BLaER1 treated with 17β-estradiol and CSF1 and Interleukin-3, amounts not matched to agents 10 nM and 100 nM (cell line): Measurements from ENCODE around the gene ZNF410.
"Not testable (repeated sequence)": the region's sequence is repeated elsewhere in the genome, so short reads cannot be mapped to it uniquely, and the experiment has no call there.

ENCODE experiments used
- H3K27ac ChIP-seq, 11 experiments: shearing (Covaris generic); formaldehyde crosslinking; 2 replicates each; pipeline ENCODE4 v1.8.1; 2022
- H3K27me3 ChIP-seq, 11 experiments: shearing (Covaris generic); formaldehyde crosslinking; 2 replicates each; pipeline ENCODE4 v1.8.1; 2022
- H3K36me3 ChIP-seq, 11 experiments: shearing (Covaris generic); formaldehyde crosslinking; 2 replicates each; pipeline ENCODE4 v1.8.1; 2022
- H3K4me1 ChIP-seq, 10 experiments: shearing (Covaris generic); formaldehyde crosslinking; 2 replicates each; pipeline ENCODE4 v1.8.1; 2022
- H3K4me2 ChIP-seq, 11 experiments: shearing (Covaris generic); formaldehyde crosslinking; 2 replicates each; pipeline ENCODE4 v1.8.1; 2022
- H3K4me3 ChIP-seq, 10 experiments: shearing (Covaris generic); formaldehyde crosslinking; 2 replicates each; pipeline ENCODE4 v1.8.1; 2022
- H3K9ac ChIP-seq, 11 experiments: shearing (Covaris generic); formaldehyde crosslinking; 2 replicates each; pipeline ENCODE4 v1.8.1; 2022
- H3K9me3 ChIP-seq, 11 experiments: shearing (Covaris generic); formaldehyde crosslinking; replicated peaks in 1 of 11; 2 replicates each; pipeline ENCODE4 v1.8.1; 2022
- H4K20me1 ChIP-seq, 11 experiments: shearing (Covaris generic); formaldehyde crosslinking; 2 replicates each; pipeline ENCODE4 v1.8.1; 2022
- Cebpa-rat ChIP-seq, 11 experiments: shearing (Covaris generic); IDR thresholded peaks; 2 replicates each; pipeline ENCODE4 v1.8.1; 2022

Gene ZNF410

GRCh38 chr14:73859145-73859544 lies 27.5 kb upstream of the ZNF410 start:
- TF ChIP-seq Cebpa-rat (IDR thresholded peaks at IDR 0.05) = no peak
- H3K27ac ChIP-seq = no peak overlapping the region

GRCh38 chr14:73861073-73861472 lies 25.6 kb upstream of the ZNF410 start:
- Histone ChIP-seq H3K4me1 (peaks cover 0 to 5% (median 0%) of the 10 kb centered on the region in 10 experiments; a peak in 2 of 20 replicates), H3K9ac (no peak overlapping the region), H3K27me3 (no peaks in the 10 kb centered on the region), H4K20me1 (no peaks in the 10 kb centered on the region), H3K4me3 (no peak overlapping the region), H3K4me2 (no peak overlapping the region), H3K36me3 (peaks cover 0 to 27% (median 3%) of the 10 kb centered on the region in 11 experiments; a peak in 7 of 22 replicates), H3K27ac (no peak overlapping the region), H3K9me3 (no peaks in the 10 kb centered on the region)
- no peak for TF ChIP-seq Cebpa-rat (IDR thresholded peaks at IDR 0.05)

More at GRCh38 chr14:73859145-73859544, 27.5 kb upstream of the ZNF410 start:
- H3K9ac ChIP-seq = no peak overlapping the region
- no peaks in the 10 kb centered on the region for H4K20me1 ChIP-seq
- no peak overlapping the region for H3K4me2 ChIP-seq
- H3K36me3 ChIP-seq = peaks cover 0 to 19% (median 3%) of the 10 kb centered on the region in 11 experiments; a peak in 7 of 22 replicates
- no peak overlapping the region for H3K4me3 ChIP-seq
- peaks cover 0 to 5% (median 0%) of the 10 kb centered on the region in 10 experiments; a peak in 2 of 20 replicates for H3K4me1 ChIP-seq
- no peaks in the 10 kb centered on the region for H3K27me3 ChIP-seq
- H3K9me3 ChIP-seq = no peaks in the 10 kb centered on the region

- Histone ChIP-seq H3K4me1 (peaks cover 0 to 5% (median 0%) of the 10 kb centered on the region in 10 experiments; a peak in 2 of 20 replicates), H3K36me3 (peaks cover 0 to 27% (median 3%) of the 10 kb centered on the region in 11 experiments; a peak in 7 of 22 replicates), H3K9ac (no peak overlapping the region), H3K4me2 (no peak overlapping the region), H4K20me1 (no peaks in the 10 kb centered on the region), H3K27me3 (no peaks in the 10 kb centered on the region), H3K27ac (no peak overlapping the region), H3K4me3 (no peak overlapping the region), H3K9me3 (no peaks in the 10 kb centered on the region)
- TF ChIP-seq Cebpa-rat (IDR thresholded peaks at IDR 0.05) = no peak
Observed at GRCh38 chr14:73862480-73862879, 24.2 kb upstream of the ZNF410 start.

- Histone ChIP-seq H3K27ac (no peak overlapping the region), H3K36me3 (peaks cover 0 to 27% (median 3%) of the 10 kb centered on the region in 11 experiments; a peak in 7 of 22 replicates), H3K27me3 (no peaks in the 10 kb centered on the region), H4K20me1 (no peaks in the 10 kb centered on the region), H3K4me1 (peaks cover 0 to 5% (median 0%) of the 10 kb centered on the region in 10 experiments; a peak in 2 of 20 replicates), H3K9ac (no peak overlapping the region), H3K4me2 (no peak overlapping the region), H3K4me3 (no peak overlapping the region), H3K9me3 (no peaks in the 10 kb centered on the region)
- TF ChIP-seq Cebpa-rat (IDR thresholded peaks at IDR 0.05) = no peak
Observed at GRCh38 chr14:73863209-73863608, 23.4 kb upstream of the ZNF410 start.

- no peak for TF ChIP-seq Cebpa-rat (IDR thresholded peaks at IDR 0.05)
- H4K20me1 ChIP-seq = no peaks in the 10 kb centered on the region
- no peak overlapping the region for H3K27ac ChIP-seq
- no peaks in the 10 kb centered on the region for H3K9me3 ChIP-seq
- peaks cover 0 to 5% (median 0%) of the 10 kb centered on the region in 10 experiments; a peak in 1 of 20 replicates for H3K4me1 ChIP-seq
- peaks cover 0 to 27% (median 3%) of the 10 kb centered on the region in 11 experiments; a peak in 7 of 22 replicates for H3K36me3 ChIP-seq
- H3K4me2 ChIP-seq = no peak overlapping the region
- no peak overlapping the region for H3K9ac ChIP-seq
- H3K4me3 ChIP-seq = no peak overlapping the region
- no peaks in the 10 kb centered on the region for H3K27me3 ChIP-seq
Observed at GRCh38 chr14:73865534-73866113, 21.0 kb upstream of the ZNF410 start.

GRCh38 chr14:73869754-73870153 lies 16.9 kb upstream of the ZNF410 start:
- not testable (repeated sequence) for H3K4me1 ChIP-seq, H3K27me3 ChIP-seq, H3K4me3 ChIP-seq, H3K27ac ChIP-seq, H3K9me3 ChIP-seq, H4K20me1 ChIP-seq, H3K36me3 ChIP-seq, H3K4me2 ChIP-seq, H3K9ac ChIP-seq

- H3K9me3 ChIP-seq = no peaks in the 10 kb centered on the region
- H3K36me3 ChIP-seq = no peaks in the 10 kb centered on the region; a peak in 1 of 22 replicates
- TF ChIP-seq Cebpa-rat (IDR thresholded peaks at IDR 0.05) = no peak
- H3K27me3 ChIP-seq = no peaks in the 10 kb centered on the region
- no peak overlapping the region for H3K4me3 ChIP-seq
- H4K20me1 ChIP-seq = no peaks in the 10 kb centered on the region
- H3K27ac ChIP-seq = no peak overlapping the region
- H3K4me2 ChIP-seq = no peak overlapping the region
- no peak overlapping the region for H3K9ac ChIP-seq
- H3K4me1 ChIP-seq = no peaks in the 10 kb centered on the region
Observed at GRCh38 chr14:73870525-73871235, 16.0 kb upstream of the ZNF410 start.

- H3K36me3 ChIP-seq = no peaks in the 10 kb centered on the region; a peak in 1 of 22 replicates
- TF ChIP-seq Cebpa-rat (IDR thresholded peaks at IDR 0.05) = no peak
Observed at GRCh38 chr14:73873660-73874059, 13.0 kb upstream of the ZNF410 start.

GRCh38 chr14:73877790-73878189 lies 8.9 kb upstream of the ZNF410 start:
- TF ChIP-seq Cebpa-rat (IDR thresholded peaks at IDR 0.05) = no peak
- Histone ChIP-seq H3K27me3 (no peaks in the 10 kb centered on the region), H3K4me3 (no peak overlapping the region), H4K20me1 (no peaks in the 10 kb centered on the region), H3K36me3 (no peaks in the 10 kb centered on the region; a peak in 1 of 22 replicates), H3K9me3 (no peaks in the 10 kb centered on the region), H3K9ac (no peak overlapping the region), H3K4me2 (no peak overlapping the region), H3K4me1 (no peaks in the 10 kb centered on the region), H3K27ac (no peak overlapping the region)

More at GRCh38 chr14:73873660-73874059, 13.0 kb upstream of the ZNF410 start:
- Histone ChIP-seq H3K4me3 (no peak overlapping the region), H3K27ac (no peak overlapping the region), H4K20me1 (no peaks in the 10 kb centered on the region), H3K4me1 (no peaks in the 10 kb centered on the region), H3K27me3 (no peaks in the 10 kb centered on the region), H3K4me2 (no peak overlapping the region), H3K9me3 (no peaks in the 10 kb centered on the region), H3K9ac (no peak overlapping the region)
